ENCODE measurements around the gene MED10. TPM values are rescaled to one million over a fixed set of nuclear protein-coding genes. Genes with fewer than 3 reads are reported as not detected.

MED10 gene
- total and polyA plus RNA-seq, 2 experiments from 2014 or later, result 19.7 to 75.5 TPM

- Histone ChIP-seq H3K27me3 (no peaks in the 10 kb centered on the region), H3K27ac (no peak overlapping the region), H3K4me3 (no peak overlapping the region), H4K20me1 (ENCODE audit: insufficient read depth, poor library complexity, severe bottlenecking) (no peaks in the 10 kb centered on the region), H3K4me1 (ENCODE audit: insufficient read depth) (no peaks in the 10 kb centered on the region), H2AFZ (no peak overlapping the region), H3K36me3 (replicated peaks; ENCODE audit: insufficient read depth, low read depth) (no peaks in the 10 kb centered on the region), H3K79me2 (no peaks in the 10 kb centered on the region), H3K4me2 (no peak overlapping the region), H3K9me2 (replicated peaks; ENCODE audit: insufficient read depth) (no peaks in the 10 kb centered on the region), H3K9me3 (ENCODE audit: low read depth) (no peaks in the 10 kb centered on the region)
- 81% methylated on average over 3 of the region's 3 CpGs for WGBS (ENCODE audit: low lambda C conversion rate, missing lambda C conversion rate)
- no peak for DNase-seq (ENCODE audit: low spot score)
- TF ChIP-seq EZH2phosphoT487 (IDR thresholded peaks at IDR 0.05; ENCODE audit: low read depth, severe bottlenecking, unreplicated experiment), result no peak
- TF ChIP-seq, protein P1, sequence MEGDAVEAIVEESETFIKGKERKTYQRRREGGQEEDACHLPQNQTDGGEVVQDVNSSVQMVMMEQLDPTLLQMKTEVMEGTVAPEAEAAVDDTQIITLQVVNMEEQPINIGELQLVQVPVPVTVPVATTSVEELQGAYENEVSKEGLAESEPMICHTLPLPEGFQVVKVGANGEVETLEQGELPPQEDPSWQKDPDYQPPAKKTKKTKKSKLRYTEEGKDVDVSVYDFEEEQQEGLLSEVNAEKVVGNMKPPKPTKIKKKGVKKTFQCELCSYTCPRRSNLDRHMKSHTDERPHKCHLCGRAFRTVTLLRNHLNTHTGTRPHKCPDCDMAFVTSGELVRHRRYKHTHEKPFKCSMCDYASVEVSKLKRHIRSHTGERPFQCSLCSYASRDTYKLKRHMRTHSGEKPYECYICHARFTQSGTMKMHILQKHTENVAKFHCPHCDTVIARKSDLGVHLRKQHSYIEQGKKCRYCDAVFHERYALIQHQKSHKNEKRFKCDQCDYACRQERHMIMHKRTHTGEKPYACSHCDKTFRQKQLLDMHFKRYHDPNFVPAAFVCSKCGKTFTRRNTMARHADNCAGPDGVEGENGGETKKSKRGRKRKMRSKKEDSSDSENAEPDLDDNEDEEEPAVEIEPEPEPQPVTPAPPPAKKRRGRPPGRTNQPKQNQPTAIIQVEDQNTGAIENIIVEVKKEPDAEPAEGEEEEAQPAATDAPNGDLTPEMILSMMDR (IDR thresholded peaks at IDR 0.05; ENCODE audit: poor library complexity), result no peak
- TF ChIP-seq EZH2 (IDR thresholded peaks at IDR 0.05; ENCODE audit: borderline replicate concordance), result no peak
These were observed 40.4 kb upstream of the MED10 start for GRCh38 chr5:6418679-6419276.

DNA sequence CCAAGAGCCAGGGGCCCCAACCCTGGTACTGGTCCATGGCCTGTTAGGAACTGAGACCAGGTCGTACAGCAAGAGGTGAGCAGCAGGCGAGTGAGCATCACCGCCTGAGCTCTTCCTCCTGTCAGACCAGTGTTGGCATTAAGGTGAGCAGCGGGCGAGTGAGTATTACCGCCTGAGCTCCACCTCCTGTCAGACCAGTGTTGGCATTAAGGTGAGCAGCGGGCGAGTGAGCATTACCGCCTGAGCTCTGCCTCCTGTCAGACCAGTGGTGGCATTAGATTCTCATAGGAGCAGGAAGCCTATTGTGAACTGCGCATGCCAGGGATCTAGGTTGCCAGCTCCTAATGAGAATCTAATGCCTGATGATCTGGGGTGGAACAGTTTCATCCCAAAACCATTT, 39.3 kb upstream of the MED10 start:
- Histone ChIP-seq H3K4me3 (no peak overlapping the region), H3K79me2 (no peaks in the 10 kb centered on the region), H3K36me3 (replicated peaks; ENCODE audit: insufficient read depth, low read depth) (no peaks in the 10 kb centered on the region), H4K20me1 (ENCODE audit: insufficient read depth, poor library complexity, severe bottlenecking) (no peaks in the 10 kb centered on the region), H3K27ac (no peak overlapping the region), H3K9me2 (replicated peaks; ENCODE audit: insufficient read depth) (no peaks in the 10 kb centered on the region), H3K4me2 (no peak overlapping the region), H3K27me3 (no peaks in the 10 kb centered on the region), H2AFZ (no peak overlapping the region), H3K9me3 (ENCODE audit: low read depth) (no peaks in the 10 kb centered on the region), H3K4me1 (ENCODE audit: insufficient read depth) (no peaks in the 10 kb centered on the region)
- TF ChIP-seq EZH2phosphoT487 (IDR thresholded peaks at IDR 0.05; ENCODE audit: low read depth, severe bottlenecking, unreplicated experiment) (no peak), EZH2 (IDR thresholded peaks at IDR 0.05; ENCODE audit: borderline replicate concordance) (no peak)
- TF ChIP-seq, protein P1 (IDR thresholded peaks at IDR 0.05; ENCODE audit: poor library complexity), result no peak
- WGBS (ENCODE audit: low lambda C conversion rate, missing lambda C conversion rate), result 95% methylated on average over 10 of the region's 10 CpGs
- no peak for DNase-seq (ENCODE audit: low spot score)

DNA sequence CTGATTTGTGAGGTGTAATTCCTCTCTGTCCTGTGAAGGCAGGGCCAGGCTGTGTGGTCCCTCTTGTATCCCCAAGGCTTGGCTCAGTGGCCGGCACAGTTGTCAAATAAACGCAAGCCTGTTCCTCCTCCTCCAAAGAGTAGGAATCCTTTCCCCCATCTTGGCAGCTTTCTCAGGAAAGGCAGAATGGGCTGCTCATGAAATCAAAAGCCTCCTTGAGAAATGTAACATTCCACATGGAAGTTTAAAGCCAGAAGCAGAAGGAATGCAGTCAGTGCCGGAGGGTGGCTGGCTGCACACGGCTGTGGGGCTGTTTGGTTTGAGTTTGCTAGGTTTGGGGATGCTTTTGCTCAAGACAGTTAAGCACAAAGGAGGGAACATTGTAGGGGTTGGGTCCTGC, 34.5 kb upstream of the MED10 start:
- no peak overlapping the region for H3K4me2 ChIP-seq
- H2AFZ ChIP-seq, result no peak overlapping the region
- 60% methylated on average over 4 of the region's 4 CpGs for WGBS (ENCODE audit: low lambda C conversion rate, missing lambda C conversion rate)
- H3K4me3 ChIP-seq, result no peak overlapping the region
- TF ChIP-seq EZH2 (IDR thresholded peaks at IDR 0.05; ENCODE audit: borderline replicate concordance) (no peak), EZH2phosphoT487 (IDR thresholded peaks at IDR 0.05; ENCODE audit: low read depth, severe bottlenecking, unreplicated experiment) (no peak)
- TF ChIP-seq, protein P1 (IDR thresholded peaks at IDR 0.05; ENCODE audit: poor library complexity), result no peak
- no peaks in the 10 kb centered on the region for H3K9me3 ChIP-seq (ENCODE audit: low read depth)
- no peak for DNase-seq (ENCODE audit: low spot score)
- H3K4me1 ChIP-seq (ENCODE audit: insufficient read depth), result no peaks in the 10 kb centered on the region
- no peaks in the 10 kb centered on the region for H3K36me3 ChIP-seq (replicated peaks; ENCODE audit: insufficient read depth, low read depth)
- no peak overlapping the region for H3K27ac ChIP-seq
- H3K79me2 ChIP-seq, result no peaks in the 10 kb centered on the region
- peaks cover 2% of the 10 kb centered on the region for H3K27me3 ChIP-seq
- H3K9me2 ChIP-seq (replicated peaks; ENCODE audit: insufficient read depth), result no peaks in the 10 kb centered on the region
- H4K20me1 ChIP-seq (ENCODE audit: insufficient read depth, poor library complexity, severe bottlenecking), result no peaks in the 10 kb centered on the region

All from hepatocyte (in vitro differentiated cells).